PC-3 (cell line): Measurements from ENCODE around the gene STAP1. TPM values are rescaled to one million over a fixed set of nuclear protein-coding genes. Genes with fewer than 3 reads are reported as not detected.
A peak's percentile ranks its signal among the peaks of the same experiment; 100 is the strongest.
"Not testable (repeated sequence)": the region's sequence is repeated elsewhere in the genome, so short reads cannot be mapped to it uniquely, and the experiment has no call there.

Experiments used
- ATAC-seq: fragments of 200-7000 bp; cut with Tn5 transposase; 2 replicates; pipeline ENCODE4 v1.9.1; 2020; ENCODE audit warnings: mild to moderate bottlenecking, moderate library complexity
- BruUV-seq: library from RNA; stranded (reverse); fragments of 400-500 nt; replicated peaks from 2 replicates; lab custom pipeline; 2021; lab: Mats Ljungman, UMichigan
- CTCF ChIA-PET: fragments of 300-600 bp; sonication (Branson Sonifier 250); formaldehyde crosslinking; loops from one replicate; lab custom pipeline; 2022; ENCODE audit warnings: antibody characterized with exemption; lab: Charles Lee
- POLR2A ChIA-PET: fragments of 300-600 bp; sonication (Branson Sonifier 250); formaldehyde crosslinking; loops from one replicate; lab custom pipeline; 2022; ENCODE audit warnings: antibody characterized with exemption; ENCODE audit not compliant: unreplicated experiment; lab: Charles Lee
- DNase-seq: peaks from one replicate; pipeline ENCODE4 v3.0.0-alpha.2; 2015
- H2AFZ ChIP-seq: fragments of 300-600 bp; sonication (generic); 2 replicates; pipeline ENCODE4 v1.6.0; 2016; ENCODE audit warnings: antibody characterized with exemption, low read length
- H3F3A ChIP-seq: fragments of 300-600 bp; sonication (generic); one replicate; pipeline ENCODE4 v1.6.0; 2017; ENCODE audit warnings: antibody characterized with exemption, low read length, control low read depth, mild to moderate bottlenecking; ENCODE audit not compliant: unreplicated experiment
- H3K27ac ChIP-seq: fragments of 300-600 bp; sonication (generic); 2 replicates; pipeline ENCODE4 v1.5.1; 2016; ENCODE audit warnings: mild to moderate bottlenecking, low read length
- H3K27me3 ChIP-seq: fragments of 300-600 bp; sonication (generic); 2 replicates; pipeline ENCODE4 v1.6.1; 2016; ENCODE audit warnings: low read length, mixed read lengths
- H3K36me3 ChIP-seq: fragments of 300-600 bp; sonication (generic); 2 replicates; pipeline ENCODE4 v1.6.1; 2016; ENCODE audit warnings: low read depth, mixed run types, low read length, mixed read lengths
- H3K4me1 ChIP-seq: fragments of 300-600 bp; sonication (generic); 2 replicates; pipeline ENCODE4 v1.5.1; 2016; ENCODE audit warnings: low read length; ENCODE audit not compliant: insufficient read depth
- H3K4me2 ChIP-seq: fragments of 300-600 bp; sonication (generic); 2 replicates; pipeline ENCODE4 v1.6.0; 2016; ENCODE audit warnings: low read length
- H3K4me3 ChIP-seq: fragments of 300-600 bp; sonication (generic); 2 replicates; pipeline ENCODE4 v1.5.1; 2016; ENCODE audit warnings: mild to moderate bottlenecking, low read length, mixed read lengths
- H3K79me2 ChIP-seq: fragments of 300-600 bp; sonication (generic); 2 replicates; pipeline ENCODE4 v1.6.1; 2017; ENCODE audit warnings: low read length, mixed read lengths
- H3K9ac ChIP-seq: fragments of 300-600 bp; sonication (generic); 2 replicates; pipeline ENCODE4 v1.6.0; 2016; ENCODE audit warnings: mild to moderate bottlenecking, low read length
- H3K9me2 ChIP-seq: fragments of 300-600 bp; sonication (generic); replicated peaks from 2 replicates; pipeline ENCODE4 v1.6.1; 2016; ENCODE audit warnings: mixed run types, low read length, mixed read lengths
- H3K9me3 ChIP-seq: fragments of 300-600 bp; sonication (generic); 2 replicates; pipeline ENCODE4 v1.6.1; 2016; ENCODE audit warnings: low read length, mixed read lengths
- H4K20me1 ChIP-seq: fragments of 300-600 bp; sonication (generic); 2 replicates; pipeline ENCODE4 v1.6.1; 2016; ENCODE audit warnings: low read length, mixed read lengths
- CTCF ChIP-seq: fragments of 300-600 bp; sonication (generic); conservative IDR thresholded peaks from 2 replicates; pipeline ENCODE4 v1.5.1; 2017; ENCODE audit warnings: antibody characterized with exemption, low read depth, mild to moderate bottlenecking, low read length
- EZH2 ChIP-seq: fragments of 300-600 bp; sonication (generic); IDR thresholded peaks from one replicate; pipeline ENCODE4 v1.6.1; 2017; ENCODE audit warnings: antibody characterized with exemption, mild to moderate bottlenecking, low read length; ENCODE audit not compliant: unreplicated experiment
- EZH2phosphoT487 ChIP-seq: fragments of 300-600 bp; sonication (generic); IDR thresholded peaks from 2 replicates; pipeline ENCODE4 v1.6.1; 2018; ENCODE audit warnings: mild to moderate bottlenecking, antibody characterized with exemption, low read length, borderline replicate concordance
- intact Hi-C: fragments of 100-400 bp; cut with micrococcal nuclease; formaldehyde crosslinking; loops from 2 replicates; pipeline ENCODE4 v1.9.0; 2023
- total RNA-seq: library from RNA; depleted of rRNA; stranded (reverse); fragments of >200 nt; gene quantifications from 2 replicates; pipeline ENCODE4 v1.2.3, GENCODE V29; 2014

The STAP1 gene
- total RNA-seq, 1 experiment from 2014 or later, result not detected

DNA sequence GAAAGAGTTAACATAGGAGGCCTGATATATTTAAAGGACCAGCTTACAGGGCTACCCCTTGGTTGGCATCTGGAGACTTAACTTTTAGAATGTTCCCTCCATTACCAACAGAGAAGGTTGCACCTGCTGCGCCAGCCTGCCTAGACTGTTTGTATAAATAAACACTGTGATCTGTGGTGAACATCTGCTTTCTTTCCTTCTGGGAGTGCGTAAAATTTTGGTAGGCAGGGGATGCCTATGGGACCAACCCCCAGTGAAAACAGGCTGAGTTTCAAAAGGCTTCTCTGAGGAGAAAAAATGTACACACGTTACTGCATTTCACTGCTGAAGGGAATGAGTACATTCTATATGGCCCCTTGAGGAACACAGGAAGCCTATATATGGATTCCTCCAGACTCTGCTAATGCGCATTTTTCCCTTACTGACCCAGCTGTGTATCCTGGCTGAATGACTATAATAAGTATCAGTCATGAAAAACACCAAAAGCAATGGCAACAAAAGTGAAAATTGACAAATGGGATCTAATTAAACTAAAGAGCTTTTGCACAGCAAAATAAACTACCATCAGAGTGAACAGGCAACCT, 27.1 kb upstream of the STAP1 start:
- H3K36me3 ChIP-seq, result peaks cover 34% of the 10 kb centered on the region

GRCh38 chr4:67532397-67532796, 26.1 kb upstream of the STAP1 start:
- H3K9ac ChIP-seq, H3K9me3 ChIP-seq, H3K27me3 ChIP-seq, H3F3A ChIP-seq, H3K4me3 ChIP-seq, CTCF ChIA-PET, H4K20me1 ChIP-seq, H3K79me2 ChIP-seq, BruUV-seq, POLR2A ChIA-PET, intact Hi-C loops, H3K4me1 ChIP-seq, H2AFZ ChIP-seq, ATAC-seq, H3K27ac ChIP-seq, H3K4me2 ChIP-seq, H3K9me2 ChIP-seq: not testable (repeated sequence)
- peak; percentile 16 for DNase-seq
- H3K36me3 ChIP-seq, result peaks cover 35% of the 10 kb centered on the region

More for the DNA sequence above, 27.1 kb upstream of the STAP1 start:
- ChIA-PET POLR2A (no interaction called here), CTCF (no interaction called here)
- Histone ChIP-seq H3K9me2 (no peaks in the 10 kb centered on the region), H4K20me1 (no peaks in the 10 kb centered on the region), H3K79me2 (no peaks in the 10 kb centered on the region; the same call in 1 of the 2 replicates), H2AFZ (no peak overlapping the region), H3K27ac (no peak overlapping the region), H3K9me3 (no peaks in the 10 kb centered on the region), H3F3A (no peaks in the 10 kb centered on the region), H3K27me3 (no peaks in the 10 kb centered on the region), H3K4me3 (no peak overlapping the region), H3K4me2 (no peak overlapping the region), H3K9ac (no peak overlapping the region), H3K4me1 (no peaks in the 10 kb centered on the region)
- intact Hi-C loops, result no loop called here
- ATAC-seq (no peak), DNase-seq (no peak)
- TF ChIP-seq EZH2 (no peak), EZH2phosphoT487 (no peak), CTCF (no peak)
- no TSS peak for BruUV-seq

- DNase-seq, result no peak
- Histone ChIP-seq H3K4me3 (no peak overlapping the region), H3K4me2 (no peak overlapping the region), H3K27ac (no peak overlapping the region), H3K4me1 (no peaks in the 10 kb centered on the region), H3K9me2 (no peaks in the 10 kb centered on the region), H3K27me3 (no peaks in the 10 kb centered on the region), H2AFZ (no peak overlapping the region), H3K36me3 (peaks cover 35% of the 10 kb centered on the region), H3K79me2 (no peaks in the 10 kb centered on the region), H3K9ac (no peak overlapping the region), H3F3A (no peaks in the 10 kb centered on the region), H4K20me1 (no peaks in the 10 kb centered on the region), H3K9me3 (no peaks in the 10 kb centered on the region)
- TF ChIP-seq EZH2phosphoT487, result no peak
- TF ChIP-seq EZH2, result no peak
- TF ChIP-seq CTCF, result no peak
- intact Hi-C loops, result no loop called here
- no peak for ATAC-seq
- ChIA-PET POLR2A (no interaction called here), CTCF (no interaction called here)
- no TSS peak for BruUV-seq
Measured at GRCh38 chr4:67533112-67533511, 25.4 kb upstream of the STAP1 start.
